B cell (primary cell): ENCODE measurements around the gene MVK. TPM values are rescaled to one million over a fixed set of nuclear protein-coding genes. Genes with fewer than 3 reads are reported as not detected.

Source experiments
- ATAC-seq: fragments of 200-7000 bp; cut with Tn5 transposase; one replicate; pipeline ENCODE4 v1.10.0; 2021; ENCODE audit warnings: low read depth, mild to moderate bottlenecking, moderate number of reproducible peaks, moderate library complexity
- CTCF ChIA-PET: fragments of 350-600 bp; sonication (Branson Sonifier 250); formaldehyde crosslinking; loops from one replicate; lab custom pipeline; 2021; ENCODE audit warnings: antibody characterized with exemption, inconsistent platforms; lab: Charles Lee
- POLR2A ChIA-PET: fragments of 350-600 bp; sonication (Branson Sonifier 250); formaldehyde crosslinking; loops from one replicate; lab custom pipeline; 2021; ENCODE audit warnings: antibody characterized with exemption; lab: Charles Lee
- DNase-seq: peaks from one replicate; pipeline ENCODE4 v3.0.0; 2013
- H2AFZ ChIP-seq: 2 replicates; pipeline ENCODE4 v1.6.1; 2012; ENCODE audit warnings: mild to moderate bottlenecking, low read depth, low read length; ENCODE audit not compliant: insufficient read depth, poor library complexity, severe bottlenecking
- H3K27ac ChIP-seq, 2 donors: 1 replicate in 1 of 2; 2 replicates in 1 of 2; pipeline ENCODE4 v1.5.1; 2012 to 2013; ENCODE audit warnings: low read length in 2 of 2, mild to moderate bottlenecking in 2 of 2, moderate library complexity in 1 of 2
- H3K27me3 ChIP-seq, 4 experiments: fragments of 200-600 bp in 1 of 4; sonication (generic) in 1 of 4; replicated peaks in 1 of 4; 1 replicate in 2 of 4; 2 replicates in 2 of 4; pipeline versions ENCODE4 v1.6.1 to v1.7.0; 2013 to 2016; ENCODE audit warnings: low read length in 3 of 4, mild to moderate bottlenecking in 2 of 4, mixed read lengths in 1 of 4, moderate library complexity in 1 of 4; ENCODE audit not compliant: insufficient read depth in 4 of 4, control insufficient read depth in 3 of 4; ENCODE audit errors: control extremely low read depth in 1 of 4
- H3K36me3 ChIP-seq, 2 experiments: replicated peaks in 1 of 2; 1 replicate in 1 of 2; 2 replicates in 1 of 2; pipeline versions ENCODE4 v1.6.1 to v1.7.1; 2013; ENCODE audit warnings: low read length in 1 of 2; ENCODE audit not compliant: insufficient read depth in 2 of 2, control insufficient read depth in 1 of 2; ENCODE audit errors: control extremely low read depth in 1 of 2, extremely low read depth in 1 of 2
- H3K4me1 ChIP-seq, 2 donors: fragments of 200-600 bp in 1 of 2; sonication (generic) in 1 of 2; 1 replicate in 1 of 2; 2 replicates in 1 of 2; pipeline versions ENCODE4 v1.5.1 to v1.6.1; 2013 to 2017; ENCODE audit warnings: low read length in 2 of 2; ENCODE audit not compliant: control insufficient read depth in 2 of 2, insufficient read depth in 2 of 2
- H3K4me2 ChIP-seq: replicated peaks from 2 replicates; pipeline ENCODE3; 2012; ENCODE audit warnings: mild to moderate bottlenecking, low read depth, low read length; ENCODE audit not compliant: poor library complexity, severe bottlenecking
- H3K4me3 ChIP-seq, 5 experiments: fragments of 200-600 bp in 1 of 5; sonication (generic) in 1 of 5; 1 replicate in 3 of 5; 2 replicates in 2 of 5; pipeline versions ENCODE4 v1.5.1 to v1.7.0; 2011 to 2016; ENCODE audit warnings: low read length in 4 of 5, mild to moderate bottlenecking in 4 of 5, low read depth in 2 of 5, control low read depth in 1 of 5, moderate library complexity in 1 of 5; ENCODE audit not compliant: insufficient read depth in 1 of 5; ENCODE audit errors: control extremely low read depth in 1 of 5, extremely low read depth in 1 of 5
- H3K79me2 ChIP-seq: fragments of 200-600 bp; sonication (generic); one replicate; pipeline ENCODE4 v1.6.0; 2016; ENCODE audit warnings: low read length; ENCODE audit not compliant: control insufficient read depth, insufficient read depth
- H3K9ac ChIP-seq: fragments of 200-600 bp; sonication (generic); 2 replicates; pipeline ENCODE4 v1.6.1; 2017; ENCODE audit warnings: mild to moderate bottlenecking, low read length, moderate library complexity
- H3K9me3 ChIP-seq, 3 donors: one replicate each; pipeline versions ENCODE4 v1.6.1 to v1.7.1; 2013; ENCODE audit warnings: low read length in 2 of 3; ENCODE audit not compliant: control insufficient read depth in 2 of 3, insufficient read depth in 1 of 3; ENCODE audit errors: control extremely low read depth in 1 of 3
- H4K20me1 ChIP-seq: 2 replicates; pipeline ENCODE4 v1.6.0; 2012; ENCODE audit warnings: mild to moderate bottlenecking, low read length; ENCODE audit not compliant: insufficient read depth, control insufficient read depth, poor library complexity, severe bottlenecking
- H3K27ac Mint-ChIP-seq: one replicate; pipeline ENCODE4 v1.8.0; 2021; ENCODE audit warnings: mixed read lengths
- H3K27me3 Mint-ChIP-seq: one replicate; pipeline ENCODE4 v1.8.0; 2021; ENCODE audit warnings: mixed read lengths
- H3K4me1 Mint-ChIP-seq: one replicate; pipeline ENCODE4 v1.8.0; 2021; ENCODE audit warnings: mixed read lengths
- H3K4me3 Mint-ChIP-seq: one replicate; pipeline ENCODE4 v1.8.0; 2021; ENCODE audit warnings: mixed read lengths
- H3K9me3 Mint-ChIP-seq: one replicate; pipeline ENCODE4 v1.8.0; 2022; ENCODE audit warnings: mixed read lengths; ENCODE audit not compliant: insufficient read depth
- EZH2 ChIP-seq: IDR thresholded peaks from 2 replicates; pipeline ENCODE4 v1.6.1; 2012; ENCODE audit warnings: borderline replicate concordance, low read depth, mild to moderate bottlenecking, moderate library complexity, low read length; ENCODE audit not compliant: insufficient read depth, poor library complexity, severe bottlenecking
- WGBS: methylation state at CpG from one replicate; pipeline ENCODE4 v1.1.5; 2013; ENCODE audit warnings: missing lambda C conversion rate; ENCODE audit not compliant: insufficient coverage; 5-methylcytosine and 5-hydroxymethylcytosine counted together
- intact Hi-C: fragments of 100-400 bp; cut with micrococcal nuclease; formaldehyde crosslinking; loops from one replicate; pipeline ENCODE4 v1.10.0; 2022
- polyA plus RNA-seq: library from polyadenylated mRNA; depleted of rRNA; stranded (reverse); fragments of >200 nt; gene quantifications from 2 replicates; pipeline ENCODE4 v1.2.3, GENCODE V29; 2012
- total RNA-seq, 2 donors: library from RNA; stranded (reverse); fragments of 120-200 nt in 1 of 2; gene quantifications; 1 replicate in 1 of 2; 2 replicates in 1 of 2; pipeline versions ENCODE4 v1.2.3 to v1.2.4, GENCODE V29; 2013 to 2022
- TF ChIP-seq, protein P1 (sequence below): fragments of 200-600 bp; IDR thresholded peaks from one replicate; pipeline ENCODE4 v1.8.0; 2022; ENCODE audit warnings: antibody characterized with exemption, mild to moderate bottlenecking

MVK gene
- total and polyA plus RNA-seq, 2 donors (not counting 1 experiment from before 2014, with no cell fraction given) = 12.1 to 12.5 TPM

DNA sequence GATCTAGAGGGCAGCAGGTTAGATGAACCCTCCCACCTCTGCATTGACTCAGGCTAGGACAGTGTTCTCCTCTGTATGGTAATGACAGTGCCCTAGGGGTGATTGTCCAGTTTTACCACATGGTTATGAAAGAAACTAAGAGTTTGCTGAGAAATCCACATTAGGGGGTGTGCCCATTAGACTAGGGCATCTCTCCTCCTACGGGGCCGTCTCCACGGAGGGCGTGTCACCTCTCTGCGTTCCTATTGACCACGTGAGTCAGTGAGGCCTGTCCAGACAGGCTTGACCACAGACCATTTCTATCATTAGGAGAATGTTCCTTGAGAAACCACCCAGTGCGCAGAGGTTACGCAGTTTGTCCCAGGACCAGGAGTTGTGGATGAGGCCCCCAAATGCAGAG, 8.3 kb downstream of the MVK start:
- H3K4me1 Mint-ChIP-seq = no peaks in the 10 kb centered on the region
- no peak overlapping the region for H3K9ac ChIP-seq
- H3K4me3 Mint-ChIP-seq = no peak overlapping the region
- H3K79me2 ChIP-seq = no peaks in the 10 kb centered on the region
- no peaks in the 10 kb centered on the region for H3K9me3 ChIP-seq
- H2AFZ ChIP-seq = no peak overlapping the region
- no peak overlapping the region for H3K27ac ChIP-seq
- H3K36me3 ChIP-seq = peaks cover 0 to 32% of the 10 kb centered on the region in 2 experiments
- no peak for ATAC-seq
- no peak for DNase-seq
- H3K27me3 ChIP-seq = no peaks in the 10 kb centered on the region
- TF ChIP-seq, protein P1, sequence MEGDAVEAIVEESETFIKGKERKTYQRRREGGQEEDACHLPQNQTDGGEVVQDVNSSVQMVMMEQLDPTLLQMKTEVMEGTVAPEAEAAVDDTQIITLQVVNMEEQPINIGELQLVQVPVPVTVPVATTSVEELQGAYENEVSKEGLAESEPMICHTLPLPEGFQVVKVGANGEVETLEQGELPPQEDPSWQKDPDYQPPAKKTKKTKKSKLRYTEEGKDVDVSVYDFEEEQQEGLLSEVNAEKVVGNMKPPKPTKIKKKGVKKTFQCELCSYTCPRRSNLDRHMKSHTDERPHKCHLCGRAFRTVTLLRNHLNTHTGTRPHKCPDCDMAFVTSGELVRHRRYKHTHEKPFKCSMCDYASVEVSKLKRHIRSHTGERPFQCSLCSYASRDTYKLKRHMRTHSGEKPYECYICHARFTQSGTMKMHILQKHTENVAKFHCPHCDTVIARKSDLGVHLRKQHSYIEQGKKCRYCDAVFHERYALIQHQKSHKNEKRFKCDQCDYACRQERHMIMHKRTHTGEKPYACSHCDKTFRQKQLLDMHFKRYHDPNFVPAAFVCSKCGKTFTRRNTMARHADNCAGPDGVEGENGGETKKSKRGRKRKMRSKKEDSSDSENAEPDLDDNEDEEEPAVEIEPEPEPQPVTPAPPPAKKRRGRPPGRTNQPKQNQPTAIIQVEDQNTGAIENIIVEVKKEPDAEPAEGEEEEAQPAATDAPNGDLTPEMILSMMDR = no peak
- no peak for TF ChIP-seq EZH2
- intact Hi-C loops = no loop called here
- WGBS = 100% methylated on average over 7 of the region's 8 CpGs
- no peaks in the 10 kb centered on the region for H3K27me3 Mint-ChIP-seq
- no peaks in the 10 kb centered on the region for H4K20me1 ChIP-seq
- no peaks in the 10 kb centered on the region for H3K9me3 Mint-ChIP-seq
- POLR2A ChIA-PET = no interaction called here
- no peaks in the 10 kb centered on the region for H3K4me1 ChIP-seq
- H3K27ac Mint-ChIP-seq = no peak overlapping the region
- CTCF ChIA-PET = interaction anchor here (2.6 kb wide), 1 partner anchor 16 kb away, joined by 9 read pairs; no protein-coding TSS in a partner anchor
- H3K4me2 ChIP-seq = no peak overlapping the region
- no peak overlapping the region for H3K4me3 ChIP-seq

DNA sequence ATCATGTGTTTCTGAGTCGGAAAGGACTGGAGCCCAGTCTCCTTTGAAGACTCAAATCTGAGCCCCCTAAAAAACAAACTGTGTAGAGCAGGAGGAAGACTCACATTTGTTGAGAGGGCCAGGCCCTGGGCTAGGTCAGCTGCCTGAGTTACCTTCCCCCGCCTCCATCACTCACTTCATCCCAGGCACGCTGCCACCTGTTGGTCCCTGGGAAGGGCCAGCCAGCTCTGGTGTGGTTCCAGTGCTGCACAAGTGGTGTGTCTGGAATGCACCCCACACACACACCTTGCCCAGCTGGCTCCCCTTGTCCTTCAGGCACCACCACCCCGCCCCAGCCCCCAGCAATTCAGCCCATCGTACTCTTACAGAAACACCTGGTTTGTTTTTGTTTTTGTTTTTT, 9.0 kb downstream of the MVK start:
- no peaks in the 10 kb centered on the region for H3K27me3 Mint-ChIP-seq

More for the DNA sequence above, 9.0 kb downstream of the MVK start:
- H3K9me3 Mint-ChIP-seq = no peaks in the 10 kb centered on the region
- Histone ChIP-seq H4K20me1 (no peaks in the 10 kb centered on the region), H3K79me2 (no peaks in the 10 kb centered on the region), H3K36me3 (peaks cover 0 to 38% of the 10 kb centered on the region in 2 experiments), H3K9ac (no peak overlapping the region), H3K27ac (no peak overlapping the region), H3K4me2 (no peak overlapping the region), H3K27me3 (no peaks in the 10 kb centered on the region), H3K9me3 (no peaks in the 10 kb centered on the region), H2AFZ (no peak overlapping the region), H3K4me3 (no peak overlapping the region), H3K4me1 (no peaks in the 10 kb centered on the region)
- CTCF ChIA-PET = interaction anchor here (0.8 to 2.6 kb wide), 2 partner anchors 15 to 64 kb away, joined by 4 to 9 read pairs; no protein-coding TSS in a partner anchor
- TF ChIP-seq, protein P1 = no peak
- no peak for TF ChIP-seq EZH2
- no peak overlapping the region for H3K4me3 Mint-ChIP-seq
- ATAC-seq (no peak), DNase-seq (no peak)
- no peak overlapping the region for H3K27ac Mint-ChIP-seq
- 86% methylated on average over 1 of the region's 5 CpGs for WGBS
- H3K4me1 Mint-ChIP-seq = no peaks in the 10 kb centered on the region
- intact Hi-C loops = no loop called here
- POLR2A ChIA-PET = no interaction called here
